ENCODE data around the gene PAQR5. TPM values are rescaled to one million over a fixed set of nuclear protein-coding genes. Genes with fewer than 3 reads are reported as not detected.

PAQR5 gene
- total RNA-seq, 1 experiment from 2014 or later: 34.0 TPM

DNA sequence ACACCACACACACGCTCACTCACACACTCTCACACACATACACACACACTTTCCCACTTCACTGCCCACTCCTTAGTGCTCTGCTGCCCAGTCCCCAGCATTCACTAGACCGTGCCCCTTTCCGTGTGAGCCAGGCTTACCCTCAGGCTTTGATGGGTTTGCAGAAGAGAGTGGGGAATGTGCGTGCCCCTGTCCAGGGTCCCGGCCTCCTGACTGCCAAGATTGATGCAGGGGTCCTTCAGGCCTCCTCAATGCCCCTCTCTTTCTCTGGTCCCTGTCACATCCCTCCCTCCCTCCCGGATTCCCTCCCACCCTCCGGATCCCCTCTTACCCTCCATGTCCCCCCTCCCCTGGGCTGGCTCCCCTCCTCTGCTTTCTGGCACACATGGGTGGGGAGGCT, 87.6 kb downstream of the PAQR5 start (continued):
- TF ChIP-seq RAD21 (IDR thresholded peaks at IDR 0.05; ENCODE audit: low read depth) (no peak), TCF7L2 (IDR thresholded peaks at IDR 0.05; ENCODE audit: borderline replicate concordance, extremely low read depth, insufficient read depth, insufficient read length) (no peak), POLR2A (IDR thresholded peaks at IDR 0.05; ENCODE audit: borderline replicate concordance, extremely low read depth, insufficient read depth, insufficient read length) (no peak), YY1 (IDR thresholded peaks at IDR 0.05; ENCODE audit: extremely low read depth, insufficient replicate concordance, low read depth, low read length) (no peak)

DNA sequence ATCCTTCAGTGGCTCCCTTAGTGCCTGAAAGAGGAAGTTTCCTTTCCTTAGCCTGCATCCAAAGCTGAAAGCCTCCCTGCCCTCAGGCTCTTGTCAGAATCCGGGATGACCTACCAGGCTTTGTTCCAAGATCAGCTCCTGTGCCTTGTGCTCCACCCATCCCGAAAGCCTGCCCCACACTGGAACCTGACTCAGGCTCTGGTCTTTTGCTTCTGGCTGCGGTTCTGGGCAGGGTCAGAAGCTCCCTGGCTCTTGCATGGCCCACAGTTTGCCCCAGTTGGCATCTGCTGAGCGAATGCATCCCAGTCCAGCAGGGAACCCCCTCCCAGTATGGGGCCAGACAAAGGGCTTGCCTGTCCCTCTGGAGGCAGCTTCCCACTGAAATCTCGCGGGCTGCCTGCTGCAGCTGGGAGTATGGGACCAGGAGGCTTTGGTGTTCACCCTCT, 89.6 kb downstream of the PAQR5 start:
- no peak for DNase-seq (ENCODE audit: low read depth, low spot score)

More for the DNA sequence above, 89.6 kb downstream of the PAQR5 start:
- POLR2A ChIA-PET: no interaction called here
- no peak overlapping the region for H3K27ac ChIP-seq (ENCODE audit: low read depth, low read length)
- ATAC-seq: no peak; the same call in 1 of the 2 replicates
- H4K20me1 ChIP-seq (ENCODE audit: insufficient read depth): no peaks in the 10 kb centered on the region
- no peak overlapping the region for H2AFZ ChIP-seq (ENCODE audit: low read depth, low read length, poor library complexity, severe bottlenecking)
- H3K9ac ChIP-seq (ENCODE audit: low read length): no peak overlapping the region
- H3K4me2 ChIP-seq (ENCODE audit: low read length): no peak overlapping the region
- no peak overlapping the region for H3K4me3 ChIP-seq (replicated peaks in 1 of 2; ENCODE audit: low read depth in 1 of 2, low read length in 2 of 2)
- CTCF ChIA-PET: interaction anchor here (1.0 kb wide), 1 partner anchor 9 kb away, joined by 4 read pairs; no protein-coding TSS in a partner anchor
- RAD21 ChIA-PET (ENCODE audit: low non-redundant PET in 1 of 2, low total read pairs in 2 of 2, uncharacterized antibody in 2 of 2, unreplicated experiment in 2 of 2): no interaction called here
- intact Hi-C loops (cut with micrococcal nuclease): no loop called here
- no peaks in the 10 kb centered on the region for H3K79me2 ChIP-seq (ENCODE audit: insufficient read depth, low read length)
- H3K9me3 ChIP-seq (ENCODE audit: control insufficient read depth in 1 of 2, insufficient read depth in 1 of 2, low read depth in 1 of 2, low read length in 2 of 2): no peaks in the 10 kb centered on the region
- no peaks in the 10 kb centered on the region for H3K9me2 ChIP-seq (ENCODE audit: insufficient read depth)
- H3K4me1 ChIP-seq (ENCODE audit: control insufficient read depth in 1 of 2, insufficient read depth in 2 of 2, low read length in 2 of 2): peaks cover 18 to 34% of the 10 kb centered on the region in 2 experiments
- no peaks in the 10 kb centered on the region for H3K27me3 ChIP-seq (ENCODE audit: insufficient read depth, low read length)
- BruUV-seq (replicated peaks): no TSS peak
- no peaks in the 10 kb centered on the region for H3K36me3 ChIP-seq (ENCODE audit: control insufficient read depth in 1 of 2, insufficient read depth in 2 of 2, low read length in 2 of 2)
- TF ChIP-seq, protein P1, sequence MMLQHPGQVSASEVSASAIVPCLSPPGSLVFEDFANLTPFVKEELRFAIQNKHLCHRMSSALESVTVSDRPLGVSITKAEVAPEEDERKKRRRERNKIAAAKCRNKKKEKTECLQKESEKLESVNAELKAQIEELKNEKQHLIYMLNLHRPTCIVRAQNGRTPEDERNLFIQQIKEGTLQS (IDR thresholded peaks at IDR 0.05): no peak
- TF ChIP-seq CEBPB (IDR thresholded peaks at IDR 0.05; ENCODE audit: low read depth) (no peak), FOSL1 (IDR thresholded peaks at IDR 0.05; ENCODE audit: low read depth) (no peak), RAD21 (IDR thresholded peaks at IDR 0.05; ENCODE audit: low read depth) (no peak), EGR1 (IDR thresholded peaks at IDR 0.05; ENCODE audit: low read depth) (no peak), POLR2A (IDR thresholded peaks at IDR 0.05; ENCODE audit: borderline replicate concordance, extremely low read depth, insufficient read depth, insufficient read length) (no peak), CBX3 (IDR thresholded peaks at IDR 0.05; ENCODE audit: low read depth) (no peak), TCF7L2 (IDR thresholded peaks at IDR 0.05; ENCODE audit: borderline replicate concordance, extremely low read depth, insufficient read depth, insufficient read length) (no peak), JUND (IDR thresholded peaks at IDR 0.05) (no peak), SP1 (IDR thresholded peaks at IDR 0.05; ENCODE audit: low read depth) (no peak), SRF (IDR thresholded peaks at IDR 0.05; ENCODE audit: low read depth) (no peak), EZH2 (IDR thresholded peaks at IDR 0.05) (no peak), ZNF274 (IDR thresholded peaks at IDR 0.05; ENCODE audit: low read depth, low read length) (no peak)
- TF ChIP-seq, protein P2, sequence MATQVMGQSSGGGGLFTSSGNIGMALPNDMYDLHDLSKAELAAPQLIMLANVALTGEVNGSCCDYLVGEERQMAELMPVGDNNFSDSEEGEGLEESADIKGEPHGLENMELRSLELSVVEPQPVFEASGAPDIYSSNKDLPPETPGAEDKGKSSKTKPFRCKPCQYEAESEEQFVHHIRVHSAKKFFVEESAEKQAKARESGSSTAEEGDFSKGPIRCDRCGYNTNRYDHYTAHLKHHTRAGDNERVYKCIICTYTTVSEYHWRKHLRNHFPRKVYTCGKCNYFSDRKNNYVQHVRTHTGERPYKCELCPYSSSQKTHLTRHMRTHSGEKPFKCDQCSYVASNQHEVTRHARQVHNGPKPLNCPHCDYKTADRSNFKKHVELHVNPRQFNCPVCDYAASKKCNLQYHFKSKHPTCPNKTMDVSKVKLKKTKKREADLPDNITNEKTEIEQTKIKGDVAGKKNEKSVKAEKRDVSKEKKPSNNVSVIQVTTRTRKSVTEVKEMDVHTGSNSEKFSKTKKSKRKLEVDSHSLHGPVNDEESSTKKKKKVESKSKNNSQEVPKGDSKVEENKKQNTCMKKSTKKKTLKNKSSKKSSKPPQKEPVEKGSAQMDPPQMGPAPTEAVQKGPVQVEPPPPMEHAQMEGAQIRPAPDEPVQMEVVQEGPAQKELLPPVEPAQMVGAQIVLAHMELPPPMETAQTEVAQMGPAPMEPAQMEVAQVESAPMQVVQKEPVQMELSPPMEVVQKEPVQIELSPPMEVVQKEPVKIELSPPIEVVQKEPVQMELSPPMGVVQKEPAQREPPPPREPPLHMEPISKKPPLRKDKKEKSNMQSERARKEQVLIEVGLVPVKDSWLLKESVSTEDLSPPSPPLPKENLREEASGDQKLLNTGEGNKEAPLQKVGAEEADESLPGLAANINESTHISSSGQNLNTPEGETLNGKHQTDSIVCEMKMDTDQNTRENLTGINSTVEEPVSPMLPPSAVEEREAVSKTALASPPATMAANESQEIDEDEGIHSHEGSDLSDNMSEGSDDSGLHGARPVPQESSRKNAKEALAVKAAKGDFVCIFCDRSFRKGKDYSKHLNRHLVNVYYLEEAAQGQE (IDR thresholded peaks at IDR 0.05; ENCODE audit: low read depth): no peak
- TF ChIP-seq, protein P3, sequence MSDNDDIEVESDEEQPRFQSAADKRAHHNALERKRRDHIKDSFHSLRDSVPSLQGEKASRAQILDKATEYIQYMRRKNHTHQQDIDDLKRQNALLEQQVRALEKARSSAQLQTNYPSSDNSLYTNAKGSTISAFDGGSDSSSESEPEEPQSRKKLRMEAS (IDR thresholded peaks at IDR 0.05): no peak
- TF ChIP-seq, protein P4, sequence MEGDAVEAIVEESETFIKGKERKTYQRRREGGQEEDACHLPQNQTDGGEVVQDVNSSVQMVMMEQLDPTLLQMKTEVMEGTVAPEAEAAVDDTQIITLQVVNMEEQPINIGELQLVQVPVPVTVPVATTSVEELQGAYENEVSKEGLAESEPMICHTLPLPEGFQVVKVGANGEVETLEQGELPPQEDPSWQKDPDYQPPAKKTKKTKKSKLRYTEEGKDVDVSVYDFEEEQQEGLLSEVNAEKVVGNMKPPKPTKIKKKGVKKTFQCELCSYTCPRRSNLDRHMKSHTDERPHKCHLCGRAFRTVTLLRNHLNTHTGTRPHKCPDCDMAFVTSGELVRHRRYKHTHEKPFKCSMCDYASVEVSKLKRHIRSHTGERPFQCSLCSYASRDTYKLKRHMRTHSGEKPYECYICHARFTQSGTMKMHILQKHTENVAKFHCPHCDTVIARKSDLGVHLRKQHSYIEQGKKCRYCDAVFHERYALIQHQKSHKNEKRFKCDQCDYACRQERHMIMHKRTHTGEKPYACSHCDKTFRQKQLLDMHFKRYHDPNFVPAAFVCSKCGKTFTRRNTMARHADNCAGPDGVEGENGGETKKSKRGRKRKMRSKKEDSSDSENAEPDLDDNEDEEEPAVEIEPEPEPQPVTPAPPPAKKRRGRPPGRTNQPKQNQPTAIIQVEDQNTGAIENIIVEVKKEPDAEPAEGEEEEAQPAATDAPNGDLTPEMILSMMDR (IDR thresholded peaks at IDR 0.05 in 2 of 3, conservative IDR thresholded peaks at IDR 0.05 in 1 of 3; ENCODE audit: borderline replicate concordance in 1 of 3, insufficient read depth in 1 of 3, low read depth in 2 of 3, low read length in 2 of 3): no peak

All from HCT116 (cell line).